Measurements from ENCODE around the gene KRTAP3-2. TPM values are rescaled to one million over a fixed set of nuclear protein-coding genes. Genes with fewer than 3 reads are reported as not detected.

KRTAP3-2 gene
- polyA plus RNA-seq, 1 donor from 2014 or later = not detected

GRCh38 chr17:40980596-40980995 is 19.1 kb downstream of the KRTAP3-2 start:
- H3K9me3 ChIP-seq (ENCODE audit: low read length) = no peaks in the 10 kb centered on the region
- no peaks in the 10 kb centered on the region for H4K20me1 ChIP-seq (ENCODE audit: insufficient read depth)
- H3K27ac ChIP-seq (ENCODE audit: low read length) = peak overlapping the region; percentile 64
- no peaks in the 10 kb centered on the region for H3F3A ChIP-seq (ENCODE audit: insufficient read depth, low read length, poor library complexity, severe bottlenecking)
- TF ChIP-seq EZH2 (IDR thresholded peaks at IDR 0.05; ENCODE audit: borderline replicate concordance, insufficient read depth, low read length, poor library complexity, severe bottlenecking) = no peak
- TF ChIP-seq REST (IDR thresholded peaks at IDR 0.05; ENCODE audit: borderline replicate concordance) = peak; percentile 66
- TF ChIP-seq POLR2AphosphoS5 (IDR thresholded peaks at IDR 0.05) = peak; percentile 58
- TF ChIP-seq RAD21 (conservative IDR thresholded peaks at IDR 0.05) = peak; percentile 11
- no peak for TF ChIP-seq TAF1 (IDR thresholded peaks at IDR 0.05; ENCODE audit: low read depth)
- TF ChIP-seq MXI1 (conservative IDR thresholded peaks at IDR 0.05; ENCODE audit: poor library complexity, severe bottlenecking) = no peak
- TF ChIP-seq EP300 (conservative IDR thresholded peaks at IDR 0.05; ENCODE audit: poor library complexity, severe bottlenecking) = peak; percentile 31
- no peak for TF ChIP-seq CTCF (IDR thresholded peaks at IDR 0.05; ENCODE audit: poor library complexity, severe bottlenecking)
- no peak for TF ChIP-seq SMC3 (conservative IDR thresholded peaks at IDR 0.05; ENCODE audit: poor library complexity)
- H3K4me2 ChIP-seq (ENCODE audit: low read length) = no peak overlapping the region
- H3K27me3 ChIP-seq (ENCODE audit: insufficient read depth, low read depth, low read length) = no peaks in the 10 kb centered on the region
- no peaks in the 10 kb centered on the region for H3K9me2 ChIP-seq (ENCODE audit: insufficient read depth, low read length)
- peak overlapping the region; percentile 28 for H3K9ac ChIP-seq (ENCODE audit: low read length)
- no peaks in the 10 kb centered on the region for H3K79me2 ChIP-seq (replicated peaks; ENCODE audit: insufficient read depth, low read length)
- H2AFZ ChIP-seq (ENCODE audit: low read depth, low read length) = peak overlapping the region; percentile 5
- peak overlapping the region; percentile 11 for H3K4me3 ChIP-seq (ENCODE audit: low read length)
- no peaks in the 10 kb centered on the region for H3K36me3 ChIP-seq (ENCODE audit: insufficient read depth, low read length)

- Histone ChIP-seq H3K27ac (ENCODE audit: low read length) (peak overlapping the region; percentile 64), H3K4me2 (ENCODE audit: low read length) (no peak overlapping the region), H2AFZ (ENCODE audit: low read depth, low read length) (peak overlapping the region; percentile 2), H3K9me2 (ENCODE audit: insufficient read depth, low read length) (no peaks in the 10 kb centered on the region), H3F3A (ENCODE audit: insufficient read depth, low read length, poor library complexity, severe bottlenecking) (no peaks in the 10 kb centered on the region), H3K9ac (ENCODE audit: low read length) (peak overlapping the region; percentile 28), H3K79me2 (replicated peaks; ENCODE audit: insufficient read depth, low read length) (no peaks in the 10 kb centered on the region), H3K36me3 (ENCODE audit: insufficient read depth, low read length) (no peaks in the 10 kb centered on the region), H3K9me3 (ENCODE audit: low read length) (no peaks in the 10 kb centered on the region), H3K4me3 (ENCODE audit: low read length) (no peak overlapping the region), H3K27me3 (ENCODE audit: insufficient read depth, low read depth, low read length) (no peaks in the 10 kb centered on the region), H4K20me1 (ENCODE audit: insufficient read depth) (no peaks in the 10 kb centered on the region)
- no peak for TF ChIP-seq SMC3 (conservative IDR thresholded peaks at IDR 0.05; ENCODE audit: poor library complexity)
- TF ChIP-seq TAF1 (IDR thresholded peaks at IDR 0.05; ENCODE audit: low read depth) = no peak
Measured at GRCh38 chr17:40980117-40980516, 19.6 kb downstream of the KRTAP3-2 start.
